Stimulated activated CD8-positive, alpha-beta memory T cell treated with anti-CD3 and anti-CD28 coated beads, Interleukin-4, amount 100 ng/mL, for 24 hours (primary cell): ENCODE measurements around the gene HOXA11.

Experiments used
- DNase-seq: peaks from one replicate; pipeline ENCODE4 v3.0.0-alpha.2; 2020; ENCODE audit warnings: low read depth

The HOXA11 gene

GRCh38 chr7:27147199-27148030 is 37.6 kb downstream of the HOXA11 start, which contains the start of gene HOXA6:
TSS of gene HOXA6 (minus strand) at chr7:27147774. CDS start at chr7:27147749, 25 bp downstream.
- DNase-seq, result no peak

- DNase-seq, result no peak
These were observed 38.4 kb downstream of the HOXA11 start for GRCh38 chr7:27146491-27147198.

- no peak for DNase-seq
These were observed 39.1 kb downstream of the HOXA11 start for GRCh38 chr7:27145914-27146412.

GRCh38 chr7:27145165-27145913 is 39.7 kb downstream of the HOXA11 start:
- DNase-seq, result no peak

GRCh38 chr7:27144781-27145164 is 40.3 kb downstream of the HOXA11 start:
- no peak for DNase-seq

GRCh38 chr7:27143950-27144780 is 40.9 kb downstream of the HOXA11 start:
- DNase-seq, result no peak

GRCh38 chr7:27143023-27143949 is 41.7 kb downstream of the HOXA11 start, which contains the start of gene HOXA5:
TSS of gene HOXA5 (minus strand) at chr7:27143681. CDS start at chr7:27143607, 74 bp downstream.
- DNase-seq, result no peak

- DNase-seq, result no peak
These were observed 42.4 kb downstream of the HOXA11 start for GRCh38 chr7:27142580-27143022.

GRCh38 chr7:27141923-27142579 is 43.0 kb downstream of the HOXA11 start:
- no peak for DNase-seq

- no peak for DNase-seq
These were observed 43.7 kb downstream of the HOXA11 start for GRCh38 chr7:27141137-27141922.

- DNase-seq, result no peak
These were observed 44.7 kb downstream of the HOXA11 start for GRCh38 chr7:27140126-27140857.

- no peak for DNase-seq
These were observed 45.5 kb downstream of the HOXA11 start for GRCh38 chr7:27139334-27140125.

- no peak for DNase-seq
These were observed 46.1 kb downstream of the HOXA11 start for GRCh38 chr7:27138985-27139333.

- DNase-seq, result no peak
These were observed 46.6 kb downstream of the HOXA11 start for GRCh38 chr7:27138472-27138871.

GRCh38 chr7:27137640-27138315 is 47.3 kb downstream of the HOXA11 start:
- DNase-seq, result no peak

- DNase-seq, result no peak
These were observed 50.6 kb downstream of the HOXA11 start for GRCh38 chr7:27134392-27134791.
